IMR-90 (cell line): Measurements from ENCODE around the gene AVPI1. TPM values are rescaled to one million over a fixed set of nuclear protein-coding genes. Genes with fewer than 3 reads are reported as not detected.

Experiments
- ATAC-seq: fragments of 200-7000 bp; cut with Tn5 transposase; 2 replicates; pipeline ENCODE4 v1.9.1; 2020; ENCODE audit warnings: low read depth, mild to moderate bottlenecking, moderate library complexity
- BruUV-seq: library from RNA; stranded (reverse); fragments of 400-500 nt; replicated peaks from 2 replicates; lab custom pipeline; 2021; lab: Mats Ljungman, UMichigan
- CTCF ChIA-PET: fragments of 300-600 bp; formaldehyde crosslinking; extraction: SDS; loops from one replicate; lab custom pipeline; 2021; ENCODE audit warnings: antibody characterized with exemption; lab: Yijun Ruan, JAX
- POLR2A ChIA-PET: fragments of 300-600 bp; sonication (Branson Sonifier 250); formaldehyde crosslinking; loops from one replicate; lab custom pipeline; 2022; ENCODE audit warnings: antibody characterized with exemption; ENCODE audit not compliant: unreplicated experiment; lab: Charles Lee
- DNase-seq: peaks from one replicate; pipeline ENCODE4 v3.0.0; 2013
- H2AFZ ChIP-seq: replicated peaks from 2 replicates; pipeline ENCODE3; 2013; ENCODE audit warnings: low read length, mild to moderate bottlenecking; ENCODE audit not compliant: poor library complexity
- H2AK5ac ChIP-seq: 2 replicates; pipeline ENCODE4 v1.6.1; 2013; ENCODE audit warnings: low read depth, low read length, inconsistent platforms
- H2AK9ac ChIP-seq: replicated peaks from 2 replicates; pipeline ENCODE3; 2013; ENCODE audit warnings: mild to moderate bottlenecking, low read depth, low read length, moderate library complexity; ENCODE audit not compliant: poor library complexity
- H2BK120ac ChIP-seq: 2 replicates; pipeline ENCODE4 v1.6.1; 2013; ENCODE audit warnings: low read depth, low read length, inconsistent platforms
- H2BK15ac ChIP-seq: 3 replicates; pipeline ENCODE4 v1.6.1; 2013; ENCODE audit warnings: low read depth, low read length, inconsistent platforms
- H2BK20ac ChIP-seq: 2 replicates; pipeline ENCODE4 v1.6.1; 2013; ENCODE audit warnings: low read depth, mild to moderate bottlenecking, inconsistent platforms, low read length, moderate library complexity
- H2BK5ac ChIP-seq: 2 replicates; pipeline ENCODE4 v1.6.1; 2013; ENCODE audit warnings: mild to moderate bottlenecking, low read depth, low read length, inconsistent platforms; ENCODE audit not compliant: poor library complexity, severe bottlenecking
- H3K14ac ChIP-seq: replicated peaks from 2 replicates; pipeline ENCODE4 v1.6.1; 2013; ENCODE audit warnings: low read depth, low read length, inconsistent platforms
- H3K18ac ChIP-seq: 2 replicates; pipeline ENCODE4 v1.6.1; 2013; ENCODE audit warnings: low read depth, low read length, control low read depth
- H3K23ac ChIP-seq: 2 replicates; pipeline ENCODE4 v1.6.1; 2013; ENCODE audit warnings: low read depth, low read length, inconsistent platforms
- H3K27ac ChIP-seq: 2 replicates; pipeline ENCODE4 v1.5.1; 2013; ENCODE audit warnings: mild to moderate bottlenecking, control low read depth, low read length; ENCODE audit not compliant: insufficient read depth
- H3K27me3 ChIP-seq: 2 replicates; pipeline ENCODE4 v1.6.1; 2013; ENCODE audit warnings: low read length; ENCODE audit not compliant: control insufficient read depth, insufficient read depth
- H3K36me3 ChIP-seq: 2 replicates; pipeline ENCODE4 v1.6.1; 2013; ENCODE audit warnings: low read length, mixed read lengths; ENCODE audit not compliant: control insufficient read depth, insufficient read depth
- H3K4ac ChIP-seq: 2 replicates; pipeline ENCODE4 v1.6.1; 2013; ENCODE audit warnings: low read depth, low read length, inconsistent platforms
- H3K4me1 ChIP-seq: 2 replicates; pipeline ENCODE4 v1.6.1; 2013; ENCODE audit warnings: low read length, mixed read lengths; ENCODE audit not compliant: control insufficient read depth, insufficient read depth
- H3K4me2 ChIP-seq: 2 replicates; pipeline ENCODE4 v1.6.1; 2013; ENCODE audit warnings: low read depth, mild to moderate bottlenecking, control low read depth, low read length, moderate library complexity
- H3K4me3 ChIP-seq: 2 replicates; pipeline ENCODE4 v1.5.1; 2013; ENCODE audit warnings: low read depth, mild to moderate bottlenecking, control low read depth, low read length, moderate library complexity; ENCODE audit not compliant: insufficient read depth
- H3K56ac ChIP-seq: 2 replicates; pipeline ENCODE4 v1.6.1; 2013; ENCODE audit warnings: low read length, inconsistent platforms; ENCODE audit not compliant: insufficient read depth; ENCODE audit errors: extremely low read depth
- H3K79me1 ChIP-seq, 2 experiments: 2 replicates each; pipeline ENCODE4 v1.6.1; 2013; ENCODE audit warnings: low read length in 2 of 2, inconsistent platforms in 1 of 2, low read depth in 1 of 2
- H3K9ac ChIP-seq: 2 replicates; pipeline ENCODE4 v1.6.1; 2013; ENCODE audit warnings: low read depth, low read length, control low read depth
- H3K9me1 ChIP-seq: 2 replicates; pipeline ENCODE4 v1.6.1; 2013; ENCODE audit warnings: low read length, inconsistent platforms; ENCODE audit not compliant: insufficient read depth
- H3K9me3 ChIP-seq: 2 replicates; pipeline ENCODE4 v1.6.1; 2013; ENCODE audit warnings: low read length; ENCODE audit not compliant: control insufficient read depth, insufficient read depth
- H4K20me1 ChIP-seq: 2 replicates; pipeline ENCODE4 v1.6.1; 2013; ENCODE audit warnings: low read length, inconsistent platforms; ENCODE audit not compliant: insufficient read depth
- H4K5ac ChIP-seq: 2 replicates; pipeline ENCODE4 v1.6.1; 2013; ENCODE audit warnings: mild to moderate bottlenecking, low read depth, low read length, control low read depth
- H4K8ac ChIP-seq, 2 experiments: 2 replicates each; pipeline ENCODE4 v1.6.1; 2013; ENCODE audit warnings: low read depth in 2 of 2, low read length in 2 of 2, control low read depth in 1 of 2, inconsistent platforms in 1 of 2
- H4K91ac ChIP-seq: 2 replicates; pipeline ENCODE4 v1.6.1; 2013; ENCODE audit warnings: low read depth, low read length, inconsistent platforms; ENCODE audit not compliant: insufficient read depth
- NFE2L2 ChIP-seq: fragments of 150-350 bp; IDR thresholded peaks from 2 replicates; pipeline ENCODE4 v1.6.1; 2016; ENCODE audit warnings: low read depth, mild to moderate bottlenecking, low read length
- POLR2A ChIP-seq: IDR thresholded peaks from 2 replicates; pipeline ENCODE4 v1.6.1; 2012; ENCODE audit warnings: mild to moderate bottlenecking, low read depth, low read length
- WGBS, 2 experiments: methylation state at CpG; one replicate each; pipeline versions ENCODE4 v1.1.5 to v1.1.7; 2013; ENCODE audit warnings: missing lambda C conversion rate in 2 of 2; ENCODE audit not compliant: insufficient read length in 1 of 2; ENCODE audit errors: extremely low coverage in 2 of 2; 5-methylcytosine and 5-hydroxymethylcytosine counted together
- dilution Hi-C: fragments of 300-500 bp; cut with HindIII; formaldehyde crosslinking; loops from one replicate; pipeline ENCODE4 v1.14.3; 2018; ENCODE audit warnings: low sequenced_read_pairs; ENCODE audit not compliant: unreplicated experiment
- in situ Hi-C: fragments of 300-500 bp; cut with MboI; formaldehyde crosslinking; loops from 3 replicates; pipeline ENCODE4 v1.14.3; 2019; ENCODE audit warnings: low sequenced_read_pairs, inconsistent platforms, mixed read lengths
- intact Hi-C: fragments of 100-400 bp; cut with micrococcal nuclease; formaldehyde crosslinking; loops from 2 replicates; pipeline ENCODE4 v1.10.0; 2022
- polyA plus RNA-seq, 3 experiments: library from polyadenylated mRNA; depleted of rRNA; stranded (reverse); fragments of >200 nt; gene quantifications; 2 replicates each; pipeline ENCODE4 v1.2.3, GENCODE V29; 2012; ENCODE audit warnings: low replicate concordance in 1 of 3
- total RNA-seq: library from RNA; depleted of rRNA; stranded (reverse); fragments of >200 nt; gene quantifications from 2 replicates; pipeline ENCODE4 v1.2.3, GENCODE V29; 2012

AVPI1 gene
- total and polyA plus RNA-seq, 2 of the 4 experiments (the other 2 are of a cell fraction), result 26.7 to 29.8 TPM

- Histone ChIP-seq H3K9me3 (no peaks in the 10 kb centered on the region), H3K18ac (no peak overlapping the region), H3K4me3 (no peak overlapping the region), H4K5ac (no peak overlapping the region), H3K27ac (no peak overlapping the region), H2AK9ac (no peak overlapping the region), H2BK120ac (no peak overlapping the region), H4K8ac (no peak overlapping the region), H3K4me1 (peaks cover 2% of the 10 kb centered on the region; the same call in 1 of the 2 replicates), H3K79me1 (0 out of 4 replicates have a peak, but pooled peaks cover 0 to 3% of the 10 kb centered on the region in 2 experiments), H3K9me1 (peaks cover 3% of the 10 kb centered on the region; the same call in 1 of the 2 replicates), H3K27me3 (no peaks in the 10 kb centered on the region), H3K23ac (no peak overlapping the region), H2AK5ac (no peak overlapping the region), H3K56ac (no peak overlapping the region), H4K20me1 (no peaks in the 10 kb centered on the region), H3K4ac (no peak overlapping the region), H3K14ac (no peak overlapping the region), H2BK5ac (no peak overlapping the region), H2AFZ (no peak overlapping the region), H3K4me2 (no peak overlapping the region), H2BK20ac (no peak overlapping the region), H2BK15ac (no peak overlapping the region), H4K91ac (no peak overlapping the region), H3K9ac (no peak overlapping the region), H3K36me3 (no peaks in the 10 kb centered on the region)
- no peak for DNase-seq
- 0 out of 2 replicates have a peak, but pooled peaks have one; percentile 0 for TF ChIP-seq POLR2A
- no peak for TF ChIP-seq NFE2L2
- intact Hi-C loops, result loop anchor here (5.0 kb wide), 1 partner anchor 160 kb away; the partner anchor contains the start of gene ANKRD2
- ChIA-PET CTCF (interaction anchor here (1.1 to 3.6 kb wide), 3 partner anchors 23 to 40 kb away, joined by 3 to 17 read pairs (median 7); no protein-coding TSS in a partner anchor), POLR2A (no interaction called here)
- no TSS peak for BruUV-seq
- WGBS, 2 experiments, result no CpG with 5 or more reads among the region's 4 CpGs
- ATAC-seq, result no peak
- dilution Hi-C loops, result no loop called here
- in situ Hi-C loops, result loop anchor here (5.0 to 10.0 kb wide), 2 partner anchors 55 to 157 kb away; partner anchors contain the start of gene ANKRD2
These were observed 45.0 kb upstream of the AVPI1 start for GRCh38 chr10:97732052-97732359.
